GM18517 (cell line): ENCODE measurements around the gene DEPP1.

Experiments used
- ATAC-seq: cut with Tn5 transposase; IDR thresholded peaks from one replicate; pipeline ENCODE4 v1.9.1; 2021; ENCODE audit warnings: mild to moderate bottlenecking, moderate library complexity; ENCODE audit not compliant: unreplicated experiment

Gene DEPP1

GRCh38 chr10:44993922-44994751 lies 15.5 kb upstream of the DEPP1 start:
- ATAC-seq, result no peak

- no peak for ATAC-seq
Measured at GRCh38 chr10:44993226-44993921, 14.8 kb upstream of the DEPP1 start.

DNA sequence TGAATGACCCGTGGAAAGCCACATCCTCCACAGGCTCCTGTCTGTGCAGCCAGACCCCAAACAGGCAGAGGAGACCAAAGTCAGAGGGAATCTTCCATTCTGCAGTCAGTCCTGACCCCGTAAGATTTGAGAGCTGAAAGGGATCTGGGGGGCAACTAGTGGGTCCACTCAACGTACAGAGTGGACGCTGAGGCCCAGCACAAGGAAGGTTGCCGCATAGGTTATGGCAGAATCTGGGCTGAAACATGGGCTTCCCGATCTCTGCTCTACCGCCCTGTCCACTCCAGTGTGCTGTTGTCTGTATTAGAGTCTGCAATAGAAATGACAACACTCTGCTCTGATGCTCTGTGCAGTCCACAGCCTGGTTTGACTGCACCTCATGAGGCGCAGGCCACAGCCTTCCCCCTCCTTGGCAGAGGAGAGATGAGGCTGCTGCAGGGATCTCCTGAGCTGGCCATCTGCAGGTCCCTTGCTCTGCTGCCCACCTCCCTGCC lies 14.2 kb upstream of the DEPP1 start:
- no peak for ATAC-seq

DNA sequence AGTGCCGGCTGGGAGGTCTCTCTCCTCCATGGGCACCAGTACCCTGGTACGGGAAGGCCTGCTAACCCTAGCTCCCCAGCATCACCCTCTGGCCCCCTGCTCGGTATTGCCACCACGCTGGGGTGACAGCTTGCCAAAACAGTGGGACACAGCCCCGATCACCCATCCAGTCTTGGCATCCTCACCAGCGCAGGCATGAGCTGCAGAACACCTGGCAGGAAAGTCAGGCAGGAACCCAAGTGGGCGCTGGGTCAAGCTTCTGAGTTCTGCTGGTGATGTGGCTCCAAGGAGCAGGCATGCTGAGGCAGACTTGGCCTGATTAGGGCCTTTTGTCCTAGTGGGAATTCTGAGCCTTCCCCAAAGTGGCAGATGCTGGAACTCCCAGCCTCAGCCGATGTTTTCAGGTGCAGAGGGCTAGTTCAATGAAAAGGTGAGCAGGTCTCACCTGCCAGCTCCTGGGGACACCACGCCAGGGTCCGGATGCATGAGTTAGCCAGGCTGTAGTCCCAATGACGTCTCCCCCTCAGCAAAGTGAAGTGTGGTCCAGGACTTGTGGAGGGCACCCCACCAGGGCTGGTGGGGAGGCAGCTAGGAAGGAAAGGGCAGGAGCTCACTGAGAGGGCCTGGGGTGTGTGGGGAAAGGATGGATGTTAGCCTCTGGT lies 13.6 kb upstream of the DEPP1 start:
- ATAC-seq, result no peak

GRCh38 chr10:44991571-44991970 lies 13.0 kb upstream of the DEPP1 start:
- no peak for ATAC-seq

DNA sequence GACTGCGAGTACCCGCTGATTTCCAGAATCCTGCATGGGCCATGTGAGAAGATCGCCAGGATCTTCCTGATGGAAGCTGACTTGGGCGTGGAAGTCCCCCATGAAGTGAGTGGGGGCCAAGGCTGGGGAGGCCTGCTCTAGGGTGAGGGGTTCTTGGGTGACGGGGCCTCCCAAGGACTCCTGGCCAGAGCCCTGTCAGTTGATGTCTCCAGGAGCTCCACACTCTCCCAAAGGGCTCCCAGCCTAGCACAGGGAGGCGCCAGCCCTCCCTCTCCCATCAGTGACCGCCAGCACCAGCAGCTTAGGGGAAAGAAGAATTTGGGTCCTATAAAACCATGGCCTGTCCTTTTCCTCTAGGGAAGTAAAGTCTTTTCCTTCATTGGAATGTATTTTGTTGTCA lies 12.4 kb upstream of the DEPP1 start:
- no peak for ATAC-seq

DNA sequence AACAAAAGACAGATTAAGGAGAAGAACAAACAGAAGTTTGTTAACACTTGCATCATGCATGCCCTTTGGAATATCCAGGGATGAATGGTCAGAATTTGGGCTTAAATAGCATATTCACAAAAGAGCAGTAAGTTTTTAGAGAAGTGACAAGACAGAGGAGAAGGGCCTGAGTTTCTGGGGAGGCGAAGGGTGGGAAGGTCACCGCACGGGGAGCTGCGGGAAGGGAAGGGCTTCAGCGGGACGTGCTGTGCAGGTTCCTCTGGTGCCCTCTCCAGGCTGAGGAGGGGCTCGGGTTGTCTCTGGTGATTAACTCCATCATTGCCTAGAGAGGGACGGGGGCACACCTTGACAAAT lies 11.7 kb upstream of the DEPP1 start:
- no peak for ATAC-seq

DNA sequence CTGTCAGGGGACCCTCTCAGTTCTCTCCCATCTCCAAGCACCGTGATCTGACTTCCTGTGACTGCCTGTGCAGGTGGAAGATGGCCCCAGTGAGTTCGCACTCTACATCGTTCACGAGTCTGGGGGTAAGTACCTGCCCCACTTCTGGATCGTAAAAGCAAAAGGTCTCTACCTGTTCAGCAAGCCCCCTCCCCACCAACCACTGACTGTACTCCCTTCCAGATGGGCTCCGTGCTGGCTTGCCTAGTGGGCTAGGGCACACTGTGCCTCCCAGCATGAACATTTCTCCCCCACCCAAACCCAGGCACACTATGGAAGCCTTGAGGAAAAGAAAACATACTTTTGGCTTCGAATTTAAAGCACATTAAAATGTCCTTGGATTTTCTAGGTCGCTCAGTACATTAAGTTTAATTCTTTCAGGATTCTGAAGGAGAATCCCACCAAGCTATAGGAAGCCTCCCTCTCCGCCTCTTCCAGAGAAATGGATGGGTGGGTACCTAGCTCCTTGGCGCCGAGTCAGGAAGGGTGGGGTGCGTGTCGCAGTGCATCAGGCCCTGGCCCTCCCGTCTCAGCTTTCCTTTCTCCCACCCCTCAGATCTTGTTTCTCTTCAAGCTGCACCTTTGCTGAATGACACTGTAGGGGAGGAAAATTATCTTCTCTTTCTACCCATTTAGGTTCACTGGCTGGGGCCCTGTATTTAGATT lies 11.1 kb upstream of the DEPP1 start:
- no peak for ATAC-seq

- ATAC-seq, result no peak
Measured at GRCh38 chr10:44988957-44989585, 10.5 kb upstream of the DEPP1 start.

DNA sequence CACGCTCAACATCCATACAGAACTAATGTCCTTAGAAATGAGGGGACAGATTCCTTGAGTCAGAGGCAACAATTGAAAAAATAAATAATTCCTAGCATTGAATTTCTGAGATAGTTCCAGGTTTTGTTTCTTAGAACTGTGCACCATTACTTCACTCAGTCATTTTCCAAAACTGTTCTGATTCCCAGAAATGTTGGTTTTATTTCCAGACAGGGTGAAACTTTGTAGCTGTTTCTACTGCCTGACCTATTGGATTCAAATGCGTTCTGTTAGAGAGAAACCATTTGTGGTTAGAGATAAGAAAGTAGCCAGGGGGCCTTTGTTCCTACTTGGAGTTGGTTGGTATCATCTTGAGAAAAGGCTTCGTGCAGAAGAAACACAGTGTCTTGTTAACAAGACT lies 8.1 kb upstream of the DEPP1 start:
- ATAC-seq, result no peak

- ATAC-seq, result no peak
Measured at GRCh38 chr10:44986179-44986578, 7.6 kb upstream of the DEPP1 start.

DNA sequence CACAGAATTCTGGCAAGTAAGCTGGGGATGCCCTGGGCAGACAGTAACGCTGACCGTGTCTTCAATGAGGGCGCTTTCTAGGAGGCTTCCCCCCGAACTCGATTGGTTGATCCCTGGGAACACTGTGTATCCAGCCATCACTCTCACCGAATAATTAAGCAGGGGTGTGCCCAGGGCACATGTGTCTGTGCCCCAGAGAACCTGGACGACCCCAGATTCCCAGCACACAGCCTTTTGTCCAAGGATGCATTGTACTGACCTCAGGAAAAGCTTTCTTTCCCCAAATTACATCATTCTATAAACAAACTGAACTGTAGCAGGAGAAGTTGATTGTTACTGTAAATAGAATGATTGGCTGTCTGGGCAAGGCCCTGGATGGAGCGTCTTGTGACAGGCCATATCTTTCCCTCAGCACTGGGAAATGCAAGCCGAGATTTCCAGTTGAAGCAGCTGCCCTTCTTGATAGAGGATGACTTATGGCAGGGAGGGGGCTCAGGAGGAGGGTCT lies 6.6 kb upstream of the DEPP1 start:
- no peak for ATAC-seq

DNA sequence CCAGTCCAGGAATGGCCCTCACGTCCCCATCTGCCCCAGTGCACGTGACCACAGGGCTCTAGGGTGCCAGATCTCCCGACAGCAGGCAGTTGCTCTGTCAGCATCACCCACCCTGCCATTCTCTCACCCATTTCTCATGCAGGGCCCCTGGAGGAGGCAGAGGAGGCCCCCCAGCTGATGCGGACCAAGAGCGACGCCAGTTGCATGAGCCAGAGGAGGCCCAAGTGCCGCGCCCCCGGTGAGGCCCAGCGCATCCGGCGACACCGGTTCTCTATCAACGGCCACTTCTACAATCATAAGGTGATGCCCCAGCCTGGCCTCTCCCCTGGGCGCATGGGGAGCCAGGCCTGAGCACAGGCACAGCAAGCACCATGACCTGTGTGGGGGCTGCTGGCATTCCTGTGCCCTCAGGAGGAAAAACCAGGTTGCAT lies 6.1 kb upstream of the DEPP1 start:
- no peak for ATAC-seq

DNA sequence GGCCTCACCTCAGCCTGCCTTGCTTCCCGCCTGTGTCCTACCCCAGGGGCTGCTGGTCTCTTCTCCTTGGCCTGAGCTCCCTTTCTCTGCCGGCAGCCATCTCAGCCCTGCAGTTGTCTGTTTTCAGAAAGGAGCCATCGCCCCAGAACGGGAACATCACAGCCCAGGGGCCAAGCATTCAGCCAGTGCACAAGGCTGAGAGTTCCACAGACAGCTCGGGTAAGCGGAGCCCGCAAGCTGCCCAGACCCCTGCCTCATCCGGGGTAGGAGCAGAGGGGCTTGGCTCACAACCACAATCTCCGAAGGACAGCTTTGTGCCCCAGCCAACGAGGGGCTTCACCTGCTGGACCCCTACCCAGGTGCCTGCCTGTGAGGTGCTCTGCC lies 5.3 kb upstream of the DEPP1 start:
- ATAC-seq, result no peak

- no peak for ATAC-seq
Measured at GRCh38 chr10:44983066-44983894, 4.7 kb upstream of the DEPP1 start.

- ATAC-seq, result no peak
Measured at GRCh38 chr10:44982496-44982895, 3.9 kb upstream of the DEPP1 start.

DNA sequence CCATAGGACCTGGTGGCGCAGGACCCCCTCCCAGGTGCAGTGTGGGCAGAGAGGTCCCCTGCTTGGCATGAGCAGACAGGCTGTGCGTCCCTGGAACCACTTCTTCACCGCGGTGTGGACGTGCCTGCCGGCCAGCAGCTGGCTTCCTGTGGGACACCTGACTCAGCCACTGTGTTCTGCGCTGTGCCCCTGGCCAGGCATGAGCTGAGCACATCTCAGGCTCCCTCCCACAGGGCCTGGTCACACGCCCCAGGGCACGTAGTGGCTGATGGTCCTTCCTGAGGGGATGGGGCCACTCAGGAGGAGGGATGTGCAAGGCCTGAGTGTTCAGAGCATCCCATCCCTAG lies 3.5 kb upstream of the DEPP1 start:
- ATAC-seq, result no peak

- no peak for ATAC-seq
Measured at GRCh38 chr10:44981172-44982113, 2.8 kb upstream of the DEPP1 start.
